Measurements from ENCODE around the gene SGCD. TPM values are rescaled to one million over a fixed set of nuclear protein-coding genes. Genes with fewer than 3 reads are reported as not detected.

SGCD gene
- total RNA-seq, 1 donor: 13.8 TPM

DNA sequence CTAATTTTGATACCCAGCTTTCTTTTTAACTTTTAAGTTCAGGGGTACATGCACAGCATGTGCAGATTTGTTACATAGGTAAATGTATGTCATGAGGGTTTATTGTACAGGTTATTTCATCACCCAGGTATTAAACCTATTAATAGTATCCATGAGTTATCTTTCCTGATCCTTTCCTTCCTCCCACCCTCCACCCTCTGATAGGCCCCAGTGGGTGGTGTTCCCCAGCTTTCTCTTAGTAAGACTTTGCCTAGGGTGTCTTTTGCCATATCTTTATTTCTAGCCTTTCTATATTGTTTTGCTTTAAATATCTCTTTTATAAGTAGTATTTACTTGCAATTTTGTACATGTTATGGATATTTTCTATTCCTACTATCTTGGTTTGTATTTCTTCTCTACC is 243.7 kb downstream of the SGCD start:
- TF ChIP-seq, protein P1, sequence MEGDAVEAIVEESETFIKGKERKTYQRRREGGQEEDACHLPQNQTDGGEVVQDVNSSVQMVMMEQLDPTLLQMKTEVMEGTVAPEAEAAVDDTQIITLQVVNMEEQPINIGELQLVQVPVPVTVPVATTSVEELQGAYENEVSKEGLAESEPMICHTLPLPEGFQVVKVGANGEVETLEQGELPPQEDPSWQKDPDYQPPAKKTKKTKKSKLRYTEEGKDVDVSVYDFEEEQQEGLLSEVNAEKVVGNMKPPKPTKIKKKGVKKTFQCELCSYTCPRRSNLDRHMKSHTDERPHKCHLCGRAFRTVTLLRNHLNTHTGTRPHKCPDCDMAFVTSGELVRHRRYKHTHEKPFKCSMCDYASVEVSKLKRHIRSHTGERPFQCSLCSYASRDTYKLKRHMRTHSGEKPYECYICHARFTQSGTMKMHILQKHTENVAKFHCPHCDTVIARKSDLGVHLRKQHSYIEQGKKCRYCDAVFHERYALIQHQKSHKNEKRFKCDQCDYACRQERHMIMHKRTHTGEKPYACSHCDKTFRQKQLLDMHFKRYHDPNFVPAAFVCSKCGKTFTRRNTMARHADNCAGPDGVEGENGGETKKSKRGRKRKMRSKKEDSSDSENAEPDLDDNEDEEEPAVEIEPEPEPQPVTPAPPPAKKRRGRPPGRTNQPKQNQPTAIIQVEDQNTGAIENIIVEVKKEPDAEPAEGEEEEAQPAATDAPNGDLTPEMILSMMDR (IDR thresholded peaks at IDR 0.05; ENCODE audit: insufficient read depth, low read depth, low read length): no peak
- DNase-seq (ENCODE audit: low read depth): no peak
- no peak overlapping the region for H3K4me3 ChIP-seq (ENCODE audit: low read depth, low read length)

DNA sequence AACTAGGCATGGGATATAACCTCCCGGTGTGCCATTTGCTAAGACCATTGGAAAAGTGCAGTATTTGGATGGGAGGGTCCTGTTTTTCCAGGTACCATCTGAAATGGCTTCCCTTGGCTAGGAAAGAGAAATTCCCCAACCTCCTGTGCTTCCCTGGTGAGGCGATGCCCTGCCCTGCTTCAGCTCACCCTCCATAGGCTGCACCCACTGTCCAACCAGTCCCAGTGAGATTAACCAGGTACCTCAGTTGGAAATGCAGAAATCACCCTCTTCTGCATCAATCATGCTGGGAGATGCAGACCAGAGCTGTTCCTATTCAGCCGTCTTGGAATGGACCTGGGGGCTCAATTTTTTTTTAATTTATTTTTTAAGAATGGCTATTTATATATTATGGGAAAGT is 254.8 kb downstream of the SGCD start:
- TF ChIP-seq, protein P1 (IDR thresholded peaks at IDR 0.05; ENCODE audit: insufficient read depth, low read depth, low read length): no peak
- no peak overlapping the region for H3K4me3 ChIP-seq (ENCODE audit: low read depth, low read length)
- DNase-seq (ENCODE audit: low read depth): no peak

DNA sequence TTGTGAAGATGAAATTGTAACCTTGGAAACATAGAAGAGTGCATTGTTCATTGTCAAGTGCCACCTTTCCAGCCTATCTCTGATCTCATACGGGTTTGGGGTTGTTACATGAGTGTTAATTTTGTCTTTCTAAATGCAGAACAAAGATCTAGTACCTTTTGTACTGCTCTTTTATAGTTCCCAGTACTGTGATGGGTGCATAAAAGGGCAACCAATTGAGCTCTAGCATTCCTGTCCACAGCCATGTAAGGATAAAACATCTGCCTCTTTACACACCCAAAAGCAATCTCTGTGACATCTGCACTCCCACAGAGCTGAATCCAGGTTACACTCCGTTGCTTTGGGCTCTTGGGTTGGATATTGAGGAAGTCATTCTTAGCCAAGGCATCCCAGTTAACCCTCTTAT is 255.2 kb downstream of the SGCD start:
- no peak for DNase-seq (ENCODE audit: low read depth)
- no peak overlapping the region for H3K4me3 ChIP-seq (ENCODE audit: low read depth, low read length)
- TF ChIP-seq, protein P1 (IDR thresholded peaks at IDR 0.05; ENCODE audit: insufficient read depth, low read depth, low read length): no peak

DNA sequence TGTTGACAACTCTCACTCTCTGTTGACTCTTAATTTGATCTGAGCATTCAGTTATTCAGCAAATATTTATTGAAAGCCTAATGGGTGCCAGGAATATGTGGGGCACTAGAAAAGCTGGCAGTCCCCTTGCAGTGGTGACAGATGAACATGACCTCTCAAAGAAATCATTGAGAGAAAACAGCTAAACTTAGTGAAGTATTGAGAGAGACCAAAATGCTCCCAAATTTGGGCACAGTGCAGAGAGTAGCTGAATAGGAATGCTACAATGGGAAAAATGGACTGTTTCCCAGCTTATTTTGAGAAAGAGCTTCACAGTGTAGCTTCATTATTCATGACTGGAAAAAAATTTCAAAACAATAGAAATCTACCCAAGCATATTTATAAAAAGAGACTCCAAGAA is 257.9 kb downstream of the SGCD start:
- no peak overlapping the region for H3K4me3 ChIP-seq (ENCODE audit: low read depth, low read length)
- TF ChIP-seq, protein P1 (IDR thresholded peaks at IDR 0.05; ENCODE audit: insufficient read depth, low read depth, low read length): no peak
- DNase-seq (ENCODE audit: low read depth): no peak

DNA sequence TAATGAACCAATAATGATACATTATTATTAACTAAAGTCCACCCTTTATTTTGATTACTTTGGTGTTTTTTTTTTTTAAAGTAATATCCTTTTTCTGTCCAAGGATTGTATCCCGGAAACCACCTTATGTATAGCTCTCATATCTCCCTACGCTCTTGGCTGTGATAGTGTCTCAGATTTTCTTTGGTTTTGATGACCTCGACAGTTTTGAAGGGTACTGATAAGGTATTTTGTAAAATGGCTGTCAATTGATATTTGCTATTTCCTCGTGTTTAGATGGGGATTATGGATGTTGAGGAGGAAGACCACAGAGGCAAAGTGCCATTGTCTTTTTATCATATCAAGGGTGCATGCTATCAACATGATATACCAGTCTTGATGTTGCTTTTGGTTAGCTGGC is 259.0 kb downstream of the SGCD start:
- DNase-seq (ENCODE audit: low read depth): no peak
- H3K4me3 ChIP-seq (ENCODE audit: low read depth, low read length): no peak overlapping the region
- TF ChIP-seq, protein P1 (IDR thresholded peaks at IDR 0.05; ENCODE audit: insufficient read depth, low read depth, low read length): no peak

DNA sequence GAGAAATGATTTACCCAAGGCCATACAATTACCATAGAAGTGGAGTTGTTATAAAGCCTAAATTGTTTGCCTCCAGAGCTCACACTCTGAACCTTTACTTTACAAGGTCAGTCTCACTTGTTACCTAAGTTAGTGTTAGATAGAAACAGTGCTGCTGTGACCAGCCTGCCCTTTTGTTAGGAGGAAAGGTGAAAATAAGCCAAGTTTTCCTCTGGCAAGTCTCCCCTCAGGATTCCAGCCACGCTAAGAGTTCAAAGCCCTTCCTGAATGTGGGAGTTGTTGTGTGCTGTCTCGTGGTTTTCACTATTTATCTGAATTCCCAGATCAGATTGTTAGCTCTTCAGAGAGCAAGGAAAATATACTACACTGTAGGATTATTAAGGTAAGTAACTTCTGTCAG is 260.0 kb downstream of the SGCD start:
- DNase-seq (ENCODE audit: low read depth): no peak
- H3K4me3 ChIP-seq (ENCODE audit: low read depth, low read length): no peak overlapping the region
- TF ChIP-seq, protein P1 (IDR thresholded peaks at IDR 0.05; ENCODE audit: insufficient read depth, low read depth, low read length): no peak

DNA sequence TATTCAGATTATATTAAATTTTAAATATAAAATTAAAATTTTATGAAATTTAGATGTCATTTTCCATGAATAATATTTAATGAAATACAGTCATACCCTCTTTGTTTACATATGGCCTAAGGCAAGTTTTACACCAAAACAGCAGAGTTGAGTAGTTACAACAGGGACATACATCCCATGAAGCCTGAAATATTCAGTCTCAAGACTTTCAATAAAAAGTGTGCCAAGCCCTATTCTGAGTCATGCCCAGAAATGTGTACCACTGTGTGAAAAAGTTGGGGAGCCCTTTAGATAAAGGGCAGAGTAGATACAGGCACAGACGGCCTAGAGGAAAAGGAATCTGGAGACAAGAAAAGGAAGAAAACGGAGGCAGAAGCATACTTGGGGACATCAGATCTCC is 261.3 kb downstream of the SGCD start:
- DNase-seq (ENCODE audit: low read depth): no peak
- TF ChIP-seq, protein P1 (IDR thresholded peaks at IDR 0.05; ENCODE audit: insufficient read depth, low read depth, low read length): no peak
- H3K4me3 ChIP-seq (ENCODE audit: low read depth, low read length): no peak overlapping the region

Measured in fibroblast of villous mesenchyme (primary cell).